IPS-20b (cell line): Measurements from ENCODE around the gene GPX4.

Experiments used
- H3K27ac ChIP-seq: one replicate; pipeline ENCODE4 v1.5.1; 2013; ENCODE audit warnings: low read length
- H3K27me3 ChIP-seq: 2 replicates; pipeline ENCODE4 v1.6.1; 2013; ENCODE audit warnings: mild to moderate bottlenecking, low read length, inconsistent platforms; ENCODE audit not compliant: insufficient read depth
- H3K36me3 ChIP-seq: 2 replicates; pipeline ENCODE4 v1.6.1; 2013; ENCODE audit warnings: low read depth, mild to moderate bottlenecking, inconsistent platforms, low read length, moderate library complexity; ENCODE audit not compliant: insufficient read depth
- H3K4me1 ChIP-seq: 2 replicates; pipeline ENCODE4 v1.6.1; 2013; ENCODE audit warnings: mild to moderate bottlenecking, control low read depth, inconsistent platforms, low read length, moderate library complexity; ENCODE audit not compliant: insufficient read depth
- H3K4me3 ChIP-seq: 2 replicates; pipeline ENCODE4 v1.5.1; 2013; ENCODE audit warnings: mild to moderate bottlenecking, low read length, inconsistent platforms
- H3K9ac ChIP-seq: 2 replicates; pipeline ENCODE4 v1.6.1; 2013; ENCODE audit warnings: low read depth, mild to moderate bottlenecking, inconsistent platforms, low read length, moderate library complexity
- H3K9me3 ChIP-seq: 2 replicates; pipeline ENCODE4 v1.6.1; 2013; ENCODE audit warnings: mild to moderate bottlenecking, low read depth, low read length, inconsistent platforms; ENCODE audit not compliant: insufficient read depth

GPX4 gene

DNA sequence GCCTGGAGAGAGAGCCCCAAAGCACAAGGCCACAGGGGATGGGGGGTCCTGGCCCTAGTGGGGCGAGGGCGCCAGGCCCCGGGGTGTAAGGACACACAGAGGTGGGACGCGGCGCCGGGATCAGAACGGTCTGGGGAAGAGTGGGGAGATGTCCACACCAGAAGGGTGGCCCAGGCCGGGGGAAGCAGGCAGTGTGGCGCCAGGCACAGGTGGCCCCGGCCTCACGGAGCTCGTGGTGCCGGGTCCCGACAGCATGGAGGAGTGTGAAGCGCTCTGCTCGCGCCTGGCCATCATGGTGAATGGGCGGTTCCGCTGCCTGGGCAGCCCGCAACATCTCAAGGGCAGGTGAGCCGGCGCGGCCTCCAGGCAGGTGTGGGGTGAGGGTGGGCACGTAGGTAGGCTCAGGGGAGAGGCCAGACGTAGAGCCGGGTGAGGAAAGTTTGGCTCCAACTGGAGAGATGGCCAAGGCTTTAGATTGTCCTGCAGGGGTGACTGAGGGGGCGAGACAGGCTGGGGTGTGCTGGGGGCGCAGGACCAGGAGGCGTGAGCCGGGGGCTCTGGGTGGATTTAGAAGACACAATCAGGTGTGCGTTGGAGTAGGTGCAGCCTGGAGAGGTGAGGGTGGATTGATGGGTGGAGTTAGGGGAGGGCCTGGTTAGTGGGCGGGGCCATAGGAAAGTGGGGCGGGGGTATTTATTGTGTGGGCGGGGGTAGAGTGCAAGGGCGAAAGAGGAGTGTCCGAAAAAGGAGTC is 39.7 kb upstream of the GPX4 start:
- Histone ChIP-seq H3K27me3 (peaks cover 41% of the 10 kb centered on the region), H3K9me3 (no peaks in the 10 kb centered on the region), H3K4me3 (peak overlapping the region; percentile 62; the same call in 1 of the 2 replicates), H3K9ac (peak overlapping the region; percentile 30; the same call in 1 of the 2 replicates), H3K4me1 (peaks cover 4% of the 10 kb centered on the region; the same call in 1 of the 2 replicates), H3K36me3 (no peaks in the 10 kb centered on the region), H3K27ac (no peak overlapping the region)

DNA sequence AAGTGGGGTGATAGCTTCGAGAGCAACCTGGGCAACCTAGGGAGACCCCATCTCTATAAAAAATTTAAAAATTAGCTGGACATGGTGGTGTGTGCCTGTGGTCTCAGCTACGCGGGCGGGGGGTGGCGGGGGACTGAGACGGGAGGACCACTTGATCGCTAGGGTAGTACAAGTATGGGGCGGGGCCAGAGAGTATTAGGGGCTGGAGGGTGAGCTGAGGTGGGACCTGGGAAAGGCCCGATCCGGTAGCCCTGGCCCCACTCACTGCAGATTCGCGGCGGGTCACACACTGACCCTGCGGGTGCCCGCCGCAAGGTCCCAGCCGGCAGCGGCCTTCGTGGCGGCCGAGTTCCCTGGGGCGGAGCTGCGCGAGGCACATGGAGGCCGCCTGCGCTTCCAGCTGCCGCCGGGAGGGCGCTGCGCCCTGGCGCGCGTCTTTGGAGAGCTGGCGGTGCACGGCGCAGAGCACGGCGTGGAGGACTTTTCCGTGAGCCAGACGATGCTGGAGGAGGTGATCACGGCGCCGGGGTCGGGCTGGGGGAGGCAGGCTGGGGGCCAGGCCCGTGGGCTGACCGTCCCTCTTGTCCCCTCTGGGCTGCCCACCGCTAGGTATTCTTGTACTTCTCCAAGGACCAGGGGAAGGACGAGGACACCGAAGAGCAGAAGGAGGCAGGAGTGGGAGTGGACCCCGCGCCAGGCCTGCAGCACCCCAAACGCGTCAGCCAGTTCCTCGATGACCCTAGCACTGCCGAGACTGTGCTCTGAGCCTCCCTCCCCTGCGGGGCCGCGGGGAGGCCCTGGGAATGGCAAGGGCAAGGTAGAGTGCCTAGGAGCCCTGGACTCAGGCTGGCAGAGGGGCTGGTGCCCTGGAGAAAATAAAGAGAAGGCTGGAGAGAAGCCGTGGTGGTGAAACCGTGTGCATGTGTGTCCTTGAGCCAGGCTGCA is 38.9 kb upstream of the GPX4 start:
- H3K36me3 ChIP-seq: no peaks in the 10 kb centered on the region
- H3K27me3 ChIP-seq: peaks cover 49% of the 10 kb centered on the region
- H3K4me3 ChIP-seq: peak overlapping the region; percentile 62; the same call in 1 of the 2 replicates
- no peak overlapping the region for H3K27ac ChIP-seq
- peaks cover 4% of the 10 kb centered on the region; the same call in 1 of the 2 replicates for H3K4me1 ChIP-seq
- no peaks in the 10 kb centered on the region for H3K9me3 ChIP-seq
- H3K9ac ChIP-seq: peak overlapping the region; percentile 30; the same call in 1 of the 2 replicates

DNA sequence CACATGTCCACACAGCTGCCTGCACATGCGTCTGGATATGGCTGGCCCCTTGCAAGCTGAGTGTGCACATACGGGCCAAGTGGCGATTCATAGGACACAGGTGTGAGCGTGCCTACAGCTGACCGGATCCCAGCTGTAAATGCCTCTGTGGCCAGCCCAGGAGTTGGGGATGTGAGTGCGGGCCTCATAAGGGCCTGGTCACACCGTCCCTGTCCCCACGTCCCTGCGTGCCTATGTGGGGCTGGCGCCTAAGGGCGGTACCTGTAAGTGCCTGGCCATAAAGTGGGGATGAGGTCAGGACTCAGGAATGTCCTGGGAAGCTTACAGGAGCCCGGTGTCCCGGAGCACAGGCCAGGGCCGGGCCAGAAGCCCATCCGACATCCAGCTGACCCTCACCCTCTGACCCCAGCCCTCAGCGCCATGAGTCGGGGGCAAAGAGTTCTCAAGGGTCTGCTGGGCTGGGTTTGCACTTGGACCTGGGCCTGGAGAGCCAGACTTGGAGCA is 38.1 kb upstream of the GPX4 start:
- Histone ChIP-seq H3K9me3 (no peaks in the 10 kb centered on the region), H3K36me3 (no peaks in the 10 kb centered on the region), H3K4me3 (peak overlapping the region; percentile 62; the same call in 1 of the 2 replicates), H3K27me3 (peaks cover 55% of the 10 kb centered on the region), H3K9ac (no peak overlapping the region), H3K4me1 (peaks cover 4% of the 10 kb centered on the region; the same call in 1 of the 2 replicates), H3K27ac (no peak overlapping the region)

DNA sequence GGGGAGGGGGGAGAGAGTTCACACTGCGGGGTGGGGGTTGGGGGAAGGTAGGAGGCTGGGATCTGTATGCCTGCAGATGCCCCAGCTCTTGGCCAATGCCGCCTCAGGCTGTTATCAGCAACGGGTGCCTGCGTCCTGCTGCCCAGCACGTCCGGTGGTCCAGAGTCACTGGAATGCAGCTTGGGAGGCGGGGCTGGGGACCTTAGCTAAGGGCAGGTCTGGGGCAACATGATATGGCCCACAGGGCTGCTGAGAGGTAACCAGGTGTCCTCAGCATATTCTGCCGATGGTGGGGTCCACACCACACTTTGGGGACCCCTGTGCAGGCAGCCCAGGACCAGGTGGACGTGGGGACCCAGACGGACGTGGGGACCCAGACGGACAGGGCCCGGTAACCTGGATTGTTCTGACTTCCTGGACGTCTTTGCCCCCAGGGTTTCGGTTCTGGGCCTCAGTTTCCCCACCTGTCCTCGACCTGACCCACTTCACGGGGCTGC is 37.5 kb upstream of the GPX4 start:
- Histone ChIP-seq H3K4me3 (peak overlapping the region; percentile 56; the same call in 1 of the 2 replicates), H3K27ac (no peak overlapping the region), H3K4me1 (peaks cover 4% of the 10 kb centered on the region; the same call in 1 of the 2 replicates), H3K9ac (no peak overlapping the region), H3K36me3 (no peaks in the 10 kb centered on the region), H3K9me3 (no peaks in the 10 kb centered on the region), H3K27me3 (peaks cover 60% of the 10 kb centered on the region)

DNA sequence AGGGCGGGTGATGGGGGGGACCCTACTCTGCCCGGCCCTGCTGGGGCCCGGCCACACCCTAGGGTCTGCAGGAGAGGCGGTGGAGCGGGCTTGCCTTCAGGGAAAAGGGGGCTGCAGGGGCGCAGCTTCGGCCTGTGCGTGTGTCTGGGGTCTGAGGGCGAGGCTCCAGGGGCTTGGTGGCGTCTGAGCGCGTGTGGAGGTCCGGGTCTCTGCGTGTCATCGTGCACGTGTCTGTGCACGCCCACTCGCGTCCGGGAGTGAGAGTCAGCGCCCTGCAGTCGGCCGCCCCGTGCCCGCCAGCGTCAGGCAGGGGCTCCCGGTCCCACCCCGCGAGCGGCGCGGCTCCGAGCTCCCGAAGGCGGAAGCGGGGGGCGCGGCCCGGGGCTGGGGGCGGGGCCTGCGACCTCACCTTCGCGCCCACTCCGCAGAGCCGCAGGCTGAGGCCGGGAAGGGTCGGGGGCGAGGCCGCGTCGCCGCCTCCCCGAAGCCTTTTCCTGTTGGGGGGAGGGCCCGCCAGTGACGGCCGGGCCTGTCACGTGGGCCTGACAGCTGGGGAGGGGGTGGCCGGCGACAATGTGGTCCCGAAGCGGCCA is 37.0 kb upstream of the GPX4 start, which contains the start of gene ARHGAP45:
TSS of gene ARHGAP45 (plus strand) at position 420 of the 593 bp plus-strand sequence. CDS start 239 bp downstream, outside the sequence.
- Histone ChIP-seq H3K27me3 (peaks cover 64% of the 10 kb centered on the region), H3K4me3 (peak within 1 kb of the TSS; percentile 56), H3K27ac (no peak within 1 kb of the TSS), H3K9me3 (no peaks in the 10 kb centered on the region), H3K4me1 (peaks cover 4% of the 10 kb centered on the region; the same call in 1 of the 2 replicates), H3K36me3 (no peaks in the 10 kb centered on the region), H3K9ac (no peak within 1 kb of the TSS)

DNA sequence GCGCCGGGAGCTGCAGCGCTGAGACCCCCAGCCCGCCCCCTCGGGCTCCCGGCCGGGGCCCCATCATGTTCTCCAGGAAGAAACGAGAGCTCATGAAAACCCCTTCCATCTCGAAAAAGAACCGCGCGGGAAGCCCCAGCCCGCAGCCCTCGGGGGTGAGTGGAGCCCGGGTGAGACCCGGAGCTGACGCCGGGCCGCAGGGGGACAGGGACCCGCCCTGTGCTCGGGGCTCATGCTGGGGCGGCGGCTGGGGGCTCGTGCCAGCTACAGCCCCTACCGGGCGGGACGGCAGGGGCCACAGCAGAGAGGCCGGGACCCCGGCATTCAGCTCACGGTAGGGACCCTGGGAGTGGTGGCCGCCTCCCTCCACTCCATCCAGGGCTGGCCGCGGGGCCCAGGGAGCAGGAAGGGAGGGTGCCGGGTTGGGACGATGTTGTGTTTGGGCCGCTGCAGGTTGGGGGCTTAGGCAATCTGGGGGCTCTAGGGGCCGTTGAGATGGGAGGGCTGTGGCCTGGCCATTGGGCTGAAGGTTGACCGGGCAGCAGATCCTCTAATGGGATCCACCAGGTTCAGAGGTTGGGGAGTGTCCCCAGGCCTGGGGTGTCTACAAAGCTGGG is 36.3 kb upstream of the GPX4 start:
- H3K36me3 ChIP-seq: no peaks in the 10 kb centered on the region
- H3K9me3 ChIP-seq: no peaks in the 10 kb centered on the region
- H3K27me3 ChIP-seq: peaks cover 70% of the 10 kb centered on the region
- peak overlapping the region; percentile 56; the same call in 1 of the 2 replicates for H3K4me3 ChIP-seq
- H3K27ac ChIP-seq: no peak overlapping the region
- H3K9ac ChIP-seq: no peak overlapping the region
- H3K4me1 ChIP-seq: peaks cover 4% of the 10 kb centered on the region; the same call in 1 of the 2 replicates

DNA sequence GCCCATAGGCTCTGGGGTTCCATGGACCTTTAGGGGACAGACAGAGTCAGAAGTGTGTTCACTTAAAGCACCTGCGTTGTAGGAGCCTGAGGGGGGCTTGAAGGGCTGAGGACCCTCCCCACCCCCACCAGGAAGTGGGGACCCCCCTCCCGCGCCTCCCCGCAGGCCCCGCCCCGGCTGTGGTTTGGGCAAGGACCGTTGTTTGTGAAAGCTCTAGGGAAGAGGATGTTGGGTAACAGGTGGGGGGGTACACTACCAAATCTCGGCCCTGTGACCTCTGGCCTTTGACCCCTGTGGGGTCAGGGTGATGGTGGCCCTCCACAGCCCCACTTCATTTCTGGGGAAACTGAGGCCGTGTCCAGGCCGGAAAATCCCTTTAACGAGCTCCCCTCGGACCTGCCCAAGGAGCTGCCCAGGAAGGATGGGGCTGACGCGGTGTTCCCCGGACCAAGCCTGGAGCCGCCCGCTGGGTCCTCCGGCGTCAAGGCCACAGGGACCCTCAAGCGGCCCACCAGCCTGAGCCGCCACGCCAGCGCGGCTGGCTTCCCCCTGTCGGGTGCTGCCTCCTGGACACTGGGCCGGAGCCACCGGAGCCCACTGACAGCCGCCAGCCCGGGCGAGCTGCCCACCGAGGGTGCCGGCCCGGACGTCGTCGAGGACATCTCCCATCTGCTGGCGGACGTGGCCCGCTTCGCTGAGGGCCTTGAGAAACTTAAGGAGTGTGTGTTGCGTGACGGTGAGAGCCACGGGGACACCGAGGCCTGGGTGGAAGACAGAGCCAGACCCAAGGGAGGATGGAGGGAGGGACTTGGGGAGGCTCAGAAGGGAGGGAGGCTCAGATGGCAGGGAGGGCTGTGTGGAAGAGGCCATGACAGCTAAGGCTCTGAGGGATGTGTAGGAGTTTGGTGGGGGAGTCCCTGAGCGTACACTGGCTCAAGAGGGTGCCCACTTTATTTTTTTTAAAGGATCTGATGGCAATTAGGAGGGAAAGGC is 35.5 kb upstream of the GPX4 start:
- Histone ChIP-seq H3K27ac (no peak overlapping the region), H3K27me3 (peaks cover 71% of the 10 kb centered on the region), H3K4me3 (no peak overlapping the region), H3K9me3 (no peaks in the 10 kb centered on the region), H3K36me3 (no peaks in the 10 kb centered on the region), H3K4me1 (peaks cover 4% of the 10 kb centered on the region; the same call in 1 of the 2 replicates), H3K9ac (no peak overlapping the region)

DNA sequence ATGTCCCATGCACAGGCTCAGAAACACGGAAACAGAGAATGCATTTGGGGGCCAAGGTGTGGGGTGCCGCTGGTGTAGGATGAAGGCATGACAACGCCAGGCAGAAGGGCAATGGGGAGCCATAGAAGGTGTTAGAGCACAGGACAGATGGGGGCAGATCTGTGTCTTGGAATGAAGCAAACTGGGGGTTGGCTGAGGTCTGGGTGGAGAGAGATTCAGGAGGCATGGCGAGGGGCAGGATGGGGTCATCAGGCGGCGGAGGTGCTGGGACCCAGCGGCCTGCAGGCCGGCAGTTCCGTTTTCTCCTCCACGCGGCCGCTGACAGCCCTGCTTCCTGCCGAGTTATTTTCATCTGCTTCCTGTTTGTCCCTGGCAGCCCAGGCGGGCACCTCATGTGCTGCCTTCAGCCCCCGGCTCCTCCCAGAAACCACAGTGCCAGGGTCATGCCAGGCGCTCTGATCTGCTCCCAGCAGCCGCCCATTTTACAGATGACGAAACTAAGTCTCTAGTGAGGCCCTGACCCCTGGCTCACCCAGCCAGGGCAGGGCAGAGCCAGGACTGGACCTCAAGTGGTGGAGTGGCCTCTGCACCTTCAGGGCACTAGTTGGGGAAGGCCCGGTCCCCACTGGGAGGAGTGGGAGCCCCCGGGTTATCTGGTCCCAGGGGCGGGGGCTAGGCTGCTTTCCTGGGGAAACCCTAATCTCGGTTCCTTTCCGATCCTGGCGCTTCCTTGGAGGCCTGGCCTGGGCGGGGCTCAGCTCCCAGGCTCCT is 34.6 kb upstream of the GPX4 start:
- H3K4me3 ChIP-seq: no peak overlapping the region
- peaks cover 71% of the 10 kb centered on the region for H3K27me3 ChIP-seq
- H3K36me3 ChIP-seq: no peaks in the 10 kb centered on the region
- H3K27ac ChIP-seq: no peak overlapping the region
- H3K9me3 ChIP-seq: no peaks in the 10 kb centered on the region
- peaks cover 4% of the 10 kb centered on the region; the same call in 1 of the 2 replicates for H3K4me1 ChIP-seq
- no peak overlapping the region for H3K9ac ChIP-seq

DNA sequence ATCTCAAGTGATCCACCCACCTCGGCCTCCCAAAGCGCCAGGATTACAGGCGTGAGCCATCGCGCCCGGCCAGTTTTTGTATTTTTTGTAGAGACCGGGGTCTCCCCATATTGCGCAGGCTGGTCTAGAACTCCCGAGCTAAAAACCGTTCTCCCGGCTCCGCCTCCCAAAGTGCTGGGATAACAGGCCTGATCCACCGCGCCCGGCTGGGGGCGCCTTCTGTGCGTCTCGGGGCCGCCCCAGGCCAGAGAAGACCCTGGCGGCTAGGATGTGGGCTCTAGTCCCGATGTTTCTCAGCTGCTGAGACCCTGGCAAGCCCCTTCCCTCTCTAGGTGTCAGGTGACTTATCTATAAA is 33.2 kb upstream of the GPX4 start:
- H3K4me3 ChIP-seq: peak overlapping the region; percentile 62
- no peaks in the 10 kb centered on the region for H3K9me3 ChIP-seq
- no peaks in the 10 kb centered on the region for H3K4me1 ChIP-seq
- H3K9ac ChIP-seq: no peak overlapping the region; the same call in 1 of the 2 replicates
- H3K36me3 ChIP-seq: peaks cover 2% of the 10 kb centered on the region
- peaks cover 64% of the 10 kb centered on the region for H3K27me3 ChIP-seq
- H3K27ac ChIP-seq: no peak overlapping the region
